Activated CD4-positive, CD25-positive, alpha-beta regulatory T cell treated with anti-CD3 and anti-CD28 coated beads, Interleukin-2, amount 50 U/mL, for 16 hours (primary cell): ENCODE measurements around the gene MME.

Experiments used
- DNase-seq: peaks from one replicate; pipeline ENCODE4 v3.0.0-alpha.2; 2020; ENCODE audit warnings: low read depth, low spot score

MME gene

DNA sequence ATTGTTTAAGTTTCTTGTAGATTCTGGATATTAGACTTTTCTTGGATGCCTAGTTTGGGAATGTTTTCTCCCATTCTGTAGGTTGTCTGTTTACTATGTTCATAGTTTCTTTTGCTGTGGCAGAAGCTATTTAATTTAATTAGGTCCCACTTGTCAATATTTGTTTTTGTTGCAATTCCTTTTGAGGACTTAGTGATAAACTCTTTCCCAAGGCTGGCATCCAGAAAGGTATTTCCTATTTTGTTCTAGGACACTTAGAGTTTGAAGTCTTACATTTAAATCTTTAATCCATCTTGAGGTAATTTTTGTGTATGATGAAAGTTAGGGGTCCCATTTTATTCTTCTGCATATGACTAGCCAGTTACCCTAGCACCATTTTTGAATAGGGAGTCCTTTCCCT is 54.9 kb downstream of the MME start:
- no peak for DNase-seq

- DNase-seq, result no peak
Observed at GRCh38 chr3:155138677-155139076, 58.6 kb downstream of the MME start.

DNA sequence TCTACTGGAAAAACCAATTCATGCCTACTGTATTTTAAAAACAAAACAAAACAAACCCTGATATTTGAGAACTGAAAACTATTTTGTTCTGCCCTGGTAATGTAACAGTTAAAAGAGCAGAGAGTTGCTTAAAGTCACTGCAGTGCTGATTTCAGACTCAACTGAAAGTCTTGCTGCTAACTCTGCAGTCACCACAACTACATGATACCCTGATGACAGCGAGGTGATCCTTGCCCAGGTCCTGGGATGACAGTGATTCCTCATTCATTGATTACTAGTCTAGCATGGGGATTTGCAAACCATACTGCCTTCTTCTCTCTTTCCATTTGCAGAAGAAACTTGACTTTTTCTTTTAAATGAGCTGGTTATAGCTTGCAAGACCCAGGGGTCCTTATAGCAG is 67.5 kb downstream of the MME start:
- DNase-seq, result no peak

GRCh38 chr3:155149494-155149893 is 69.4 kb downstream of the MME start:
- DNase-seq, result no peak

DNA sequence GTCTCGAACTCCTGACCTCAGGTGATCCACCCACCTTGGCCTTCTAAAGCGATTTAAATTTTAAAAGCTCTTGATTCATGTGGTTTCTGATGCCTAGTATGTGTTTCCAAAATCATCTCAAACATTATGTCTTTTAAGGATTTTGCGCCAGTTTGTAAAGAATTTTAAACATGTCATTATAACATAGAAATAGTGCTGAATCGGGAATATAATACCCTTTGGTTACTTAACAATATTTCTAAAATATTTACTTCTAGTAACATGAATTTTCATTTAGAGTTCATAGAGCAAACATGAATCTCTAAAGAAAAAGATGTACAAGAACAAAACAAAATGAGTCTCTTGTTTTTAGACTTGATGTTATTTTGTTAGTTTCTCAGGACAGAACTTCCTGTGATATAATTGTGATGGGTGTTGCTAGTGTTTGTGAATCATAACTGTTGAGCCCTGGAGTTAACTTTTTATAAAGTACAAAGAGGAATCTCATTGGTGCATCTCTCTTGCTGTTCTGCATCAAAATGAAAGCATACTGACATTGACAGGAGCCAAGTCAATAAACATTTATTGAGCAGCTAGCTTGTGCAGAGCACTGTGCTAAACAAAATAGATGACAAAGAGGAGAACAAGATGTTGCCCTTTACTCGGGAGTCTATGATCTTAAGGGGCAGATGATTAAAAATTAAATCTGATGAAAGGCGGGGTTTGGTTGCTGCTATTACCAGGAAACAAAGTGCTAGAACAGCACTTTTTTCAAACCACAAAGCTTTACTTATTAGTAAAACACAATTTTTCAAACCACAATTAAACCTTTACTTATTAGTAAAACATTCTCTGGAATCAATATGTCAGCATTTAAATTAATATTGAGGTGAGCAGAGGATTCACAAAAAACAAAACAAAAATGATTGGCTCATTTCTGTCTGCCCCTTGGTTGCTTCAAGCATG is 73.4 kb downstream of the MME start:
- no peak for DNase-seq

GRCh38 chr3:155154255-155154654 is 74.1 kb downstream of the MME start:
- no peak for DNase-seq

- DNase-seq, result no peak
Observed at GRCh38 chr3:155158346-155159037, 78.4 kb downstream of the MME start.

GRCh38 chr3:155159301-155159700 is 79.2 kb downstream of the MME start:
- no peak for DNase-seq

GRCh38 chr3:155161640-155162292 is 81.6 kb downstream of the MME start:
- no peak for DNase-seq

- DNase-seq, result no peak
Observed at GRCh38 chr3:155164306-155164705, 84.2 kb downstream of the MME start.

GRCh38 chr3:155166441-155166840 is 86.3 kb downstream of the MME start:
- DNase-seq, result no peak

- DNase-seq, result no peak
Observed at GRCh38 chr3:155169197-155169596, 89.1 kb downstream of the MME start.

- DNase-seq, result no peak
Observed at GRCh38 chr3:155173771-155174170, 93.7 kb downstream of the MME start.

DNA sequence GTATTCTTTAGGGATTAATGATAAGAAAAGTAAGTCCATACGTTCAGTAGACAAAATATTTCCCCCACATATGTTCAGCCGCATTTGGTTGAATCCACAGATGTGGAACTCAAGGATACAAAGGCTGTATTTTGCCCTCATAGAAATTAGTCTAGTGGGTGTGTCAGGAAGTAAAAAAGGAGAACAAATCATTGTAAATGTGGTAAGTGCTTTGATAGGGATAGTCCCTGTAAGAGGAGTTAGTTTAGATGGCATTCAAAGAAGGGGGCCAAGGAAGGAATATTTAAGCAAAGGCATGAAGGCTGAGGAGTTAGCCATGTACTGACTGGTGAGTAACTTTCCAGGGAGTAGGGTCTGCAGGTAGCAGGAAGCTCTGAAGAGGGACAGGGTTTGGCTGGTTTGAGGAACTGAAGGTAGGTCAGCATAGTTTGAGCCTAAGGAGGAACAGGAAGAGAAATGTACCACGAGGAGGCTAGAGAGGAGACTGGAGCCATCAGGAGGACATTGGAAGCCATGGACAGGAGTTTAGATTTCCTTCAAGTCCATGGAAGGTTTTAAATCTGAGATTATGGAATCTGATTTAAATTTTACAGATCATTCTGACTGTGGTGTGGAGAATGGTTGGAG is 98.8 kb downstream of the MME start:
- DNase-seq, result no peak

- no peak for DNase-seq
Observed at GRCh38 chr3:155179437-155179827, 99.3 kb downstream of the MME start.

- DNase-seq, result no peak
Observed at GRCh38 chr3:155179966-155180757, 100.0 kb downstream of the MME start.

- DNase-seq, result no peak
Observed at GRCh38 chr3:155182467-155182866, 102.3 kb downstream of the MME start.

GRCh38 chr3:155184011-155184410 is 103.9 kb downstream of the MME start:
- DNase-seq, result no peak

DNA sequence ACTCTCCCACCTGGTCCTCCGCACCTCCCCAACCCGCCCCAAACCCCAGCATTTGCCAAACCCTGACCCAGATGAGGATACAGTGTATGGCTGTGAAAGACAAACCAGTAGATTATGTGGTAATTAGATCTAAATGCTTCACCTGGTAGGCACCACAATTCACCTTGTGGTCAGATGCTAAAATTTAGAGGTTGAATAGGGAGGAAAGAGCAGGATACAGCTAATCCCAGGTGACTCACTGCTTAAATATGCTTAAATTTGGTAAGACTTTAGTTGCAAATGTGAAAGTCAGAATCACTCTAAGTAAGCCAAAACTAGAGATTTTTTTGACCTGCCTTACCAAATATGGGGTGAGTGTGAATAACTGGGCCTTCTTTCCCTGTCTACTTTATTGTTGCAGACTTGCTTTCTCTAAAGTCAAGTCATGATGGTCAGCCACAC is 105.5 kb downstream of the MME start:
- no peak for DNase-seq

GRCh38 chr3:155188031-155188430 is 107.9 kb downstream of the MME start:
- DNase-seq, result no peak

- DNase-seq, result no peak
Observed at GRCh38 chr3:155189478-155189877, 109.4 kb downstream of the MME start.
